HG02885 (cell line): ENCODE results near the gene STX17.

Source experiments
- ATAC-seq: cut with Tn5 transposase; IDR thresholded peaks from one replicate; pipeline ENCODE4 v1.9.1; 2021; ENCODE audit warnings: mild to moderate bottlenecking; ENCODE audit not compliant: unreplicated experiment, poor library complexity

STX17 gene

GRCh38 chr9:99903393-99903792 is 3.1 kb upstream of the STX17 start:
- ATAC-seq, result no peak

- no peak for ATAC-seq
These were observed 536 bp upstream of the STX17 start for GRCh38 chr9:99905833-99906402.

GRCh38 chr9:99907208-99907532 is 716 bp downstream of the STX17 start:
- no peak for ATAC-seq

DNA sequence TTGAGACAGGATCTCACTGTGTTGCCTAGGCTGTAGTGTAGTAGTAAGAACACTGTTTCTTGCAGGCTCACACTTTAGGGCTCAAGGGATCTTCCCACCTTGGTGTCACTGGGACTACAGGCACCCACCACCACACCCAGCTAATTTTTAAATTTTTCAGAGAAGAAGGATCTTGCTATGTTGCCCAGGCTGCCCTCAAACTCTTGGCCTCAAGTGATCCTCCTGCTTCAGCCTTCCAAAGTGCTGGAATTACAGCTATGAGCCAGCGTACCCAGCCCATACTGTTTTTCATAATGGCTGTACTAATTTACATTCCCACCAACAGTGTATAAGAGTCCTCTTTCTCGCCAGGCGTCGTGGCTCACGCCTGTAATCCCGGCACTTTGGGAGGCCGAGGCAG is 5.1 kb downstream of the STX17 start:
- no peak for ATAC-seq

GRCh38 chr9:99916650-99917049 is 10.2 kb downstream of the STX17 start:
- no peak for ATAC-seq

DNA sequence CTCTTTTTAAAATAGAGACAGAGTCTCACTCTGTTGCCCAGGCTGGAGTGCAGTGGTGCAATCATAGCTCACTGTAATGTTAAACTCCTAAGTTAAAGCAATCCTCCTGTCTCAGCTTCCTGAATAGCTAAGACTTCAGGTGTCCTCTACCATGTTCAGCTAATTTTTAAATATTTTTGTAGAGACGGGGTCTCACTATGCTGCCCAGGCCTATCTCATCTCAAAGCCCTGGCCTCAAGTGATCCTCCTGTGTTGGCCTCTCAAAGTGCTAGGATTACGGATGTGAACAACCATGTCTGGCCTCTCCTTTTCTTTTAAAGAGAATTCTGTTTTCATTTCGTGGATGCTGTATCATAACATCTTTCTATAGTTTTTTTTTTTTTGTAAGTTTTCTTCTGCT is 11.7 kb downstream of the STX17 start:
- ATAC-seq, result no peak

GRCh38 chr9:99919930-99920329 is 13.5 kb downstream of the STX17 start:
- no peak for ATAC-seq

GRCh38 chr9:99921875-99922710 is 15.6 kb downstream of the STX17 start:
- ATAC-seq, result no peak

DNA sequence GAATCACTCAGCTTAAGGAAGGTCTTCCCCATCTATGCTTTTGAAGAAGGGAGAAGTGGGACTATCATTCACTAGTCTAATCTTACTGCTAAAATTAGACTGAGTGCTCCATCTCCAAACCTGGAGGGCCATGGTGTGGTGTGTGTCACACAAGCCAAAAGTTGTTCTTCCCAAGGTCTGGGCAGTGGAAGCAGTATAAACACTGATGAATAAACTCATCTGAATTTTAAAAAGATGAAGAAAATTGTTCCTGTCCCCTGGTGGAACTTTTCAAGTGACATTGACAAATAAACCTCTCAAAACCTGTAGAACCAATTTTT is 16.2 kb downstream of the STX17 start:
- ATAC-seq, result no peak

DNA sequence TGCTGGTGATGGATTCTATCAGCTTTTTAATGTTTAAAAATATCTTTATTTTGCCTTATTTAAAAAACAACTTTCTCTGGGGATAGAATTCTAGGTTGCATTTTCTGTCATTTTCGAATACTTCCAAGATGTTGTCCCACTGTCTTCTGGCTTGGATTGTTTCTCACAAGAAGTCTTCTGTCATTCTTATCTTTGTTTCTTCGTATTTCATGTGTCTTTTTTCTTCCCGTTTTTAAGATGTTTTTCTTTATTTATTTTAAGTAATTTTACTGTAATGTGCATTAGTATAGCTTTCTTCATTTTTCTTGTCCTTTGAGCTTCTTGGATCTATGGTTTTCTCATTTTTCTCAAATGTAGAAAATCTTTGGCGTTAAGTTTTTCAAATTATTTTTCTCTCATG is 19.1 kb downstream of the STX17 start:
- no peak for ATAC-seq

GRCh38 chr9:99929652-99930051 is 23.2 kb downstream of the STX17 start:
- no peak for ATAC-seq

GRCh38 chr9:99931155-99931840 is 24.8 kb downstream of the STX17 start:
- ATAC-seq, result no peak

GRCh38 chr9:99936947-99937587 is 30.6 kb downstream of the STX17 start:
- no peak for ATAC-seq

DNA sequence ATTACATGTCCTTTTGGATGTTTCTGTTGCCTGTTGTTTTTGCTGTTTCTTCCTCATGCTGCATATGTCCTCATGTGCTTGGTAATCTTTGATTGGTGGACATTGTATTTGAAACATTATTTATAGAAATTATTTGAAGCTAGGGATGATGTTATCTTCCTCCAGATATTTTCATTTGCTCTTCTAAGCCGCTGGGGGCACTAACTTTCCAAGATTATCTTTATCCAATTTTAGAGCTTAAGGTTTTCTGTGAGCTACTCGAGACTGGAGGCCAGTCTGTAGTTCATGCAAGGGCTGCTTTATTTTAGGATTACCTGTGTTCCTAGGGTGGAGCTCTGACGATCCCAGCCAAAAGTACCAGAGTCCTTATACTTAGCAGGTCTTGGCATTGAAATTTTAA is 40.9 kb downstream of the STX17 start:
- ATAC-seq, result no peak

DNA sequence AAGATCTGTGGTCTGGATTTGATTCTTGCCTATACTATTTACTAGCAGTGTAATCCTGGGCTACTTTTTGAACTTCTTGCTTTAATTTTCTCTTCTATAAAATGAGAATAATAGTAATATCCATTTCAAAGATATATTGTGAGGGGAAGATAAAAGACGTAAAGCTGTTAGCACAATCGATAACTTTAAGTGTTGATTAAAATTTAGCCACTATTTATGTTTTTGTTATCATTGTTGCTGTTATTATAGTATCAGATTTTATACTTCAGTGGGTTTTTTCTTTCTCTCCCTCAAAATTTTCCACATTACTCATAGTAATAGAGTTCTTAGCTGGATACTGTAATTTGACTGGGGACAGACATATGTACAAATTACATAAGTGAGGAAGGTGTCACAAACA is 42.0 kb downstream of the STX17 start:
- no peak for ATAC-seq

DNA sequence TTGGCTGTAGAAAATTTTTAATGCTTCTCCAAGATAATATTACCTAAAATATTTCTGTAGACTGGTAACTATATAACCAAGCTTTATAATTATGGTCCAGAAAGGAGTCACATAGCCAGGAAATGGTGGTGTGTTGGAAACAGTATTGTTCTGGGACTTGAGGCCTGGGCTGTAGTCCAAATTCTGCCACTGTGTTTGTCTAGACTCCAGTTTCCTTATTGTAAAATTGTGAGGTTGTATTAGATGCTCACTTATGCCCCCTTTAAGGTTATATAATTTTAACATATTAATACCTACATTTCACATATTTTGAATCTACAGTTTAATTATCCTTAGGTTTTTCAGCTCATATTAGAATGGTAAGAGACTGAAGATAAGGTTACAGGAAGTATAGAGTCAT is 42.4 kb downstream of the STX17 start:
- ATAC-seq, result no peak

DNA sequence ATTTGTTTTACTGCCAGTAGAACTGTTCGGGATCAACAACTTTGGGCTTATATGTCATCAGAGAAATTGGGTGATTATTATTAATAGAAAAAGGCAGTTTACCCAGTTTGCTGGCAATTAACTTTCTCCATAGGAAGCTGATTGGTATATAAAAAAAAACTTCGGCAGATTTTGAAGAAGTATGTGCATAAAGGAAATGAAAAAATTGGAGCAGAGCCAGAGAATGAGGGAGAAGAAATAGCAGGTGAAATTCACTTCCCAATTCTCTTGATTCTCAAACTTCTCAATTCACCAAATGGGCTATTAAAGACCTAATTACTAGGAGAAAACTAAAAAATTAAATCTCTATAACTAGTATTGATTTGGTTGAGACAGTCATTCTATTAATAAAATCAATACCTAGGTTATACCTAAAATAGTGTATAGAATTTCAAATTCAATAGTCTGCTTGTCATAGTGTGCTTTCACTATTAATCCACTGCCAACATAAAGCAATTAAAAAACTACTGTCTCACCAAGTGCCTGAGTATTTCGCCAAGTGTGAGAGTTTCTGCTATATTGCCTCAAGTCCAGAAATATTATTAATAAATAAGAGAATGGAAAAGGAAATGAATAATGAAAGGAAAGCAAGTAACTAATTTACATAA is 47.5 kb downstream of the STX17 start:
- no peak for ATAC-seq

DNA sequence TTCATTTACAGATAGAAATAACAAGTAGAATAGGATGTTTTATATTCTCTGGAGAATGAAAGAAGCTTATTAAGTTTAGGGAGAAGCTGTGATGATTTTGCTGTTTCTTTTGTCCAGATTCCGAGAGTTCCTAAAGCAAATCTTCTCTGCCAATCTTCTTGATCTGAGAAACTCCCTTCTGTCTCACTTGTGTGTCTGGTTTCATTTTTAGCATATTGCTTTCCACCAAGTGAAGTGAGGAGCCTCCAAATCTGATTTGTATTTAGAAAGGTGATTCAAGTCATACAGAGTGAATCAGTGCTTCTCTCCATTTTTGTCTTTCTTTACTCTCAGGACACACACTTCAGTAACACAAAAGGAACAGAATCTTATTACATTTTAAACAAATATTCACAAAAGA is 48.4 kb downstream of the STX17 start:
- no peak for ATAC-seq

DNA sequence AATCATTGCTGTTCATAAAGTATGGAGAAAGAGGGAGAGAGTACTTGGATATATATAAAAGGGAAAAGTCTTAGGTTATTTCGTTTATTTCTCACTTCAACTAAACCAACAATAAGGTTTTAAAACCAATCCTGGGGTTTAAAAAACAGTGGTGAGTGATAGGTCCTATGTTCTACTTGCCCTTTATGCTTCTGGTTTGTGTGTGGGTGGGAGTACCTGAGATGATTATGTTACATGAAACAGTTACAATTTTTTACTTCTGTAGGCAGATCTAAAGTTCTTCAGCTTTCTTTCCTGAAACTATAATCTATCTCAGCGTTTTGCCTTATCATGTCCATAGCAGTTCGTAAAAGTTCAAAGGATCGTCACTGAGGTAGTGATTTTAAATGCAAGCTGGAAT is 49.2 kb downstream of the STX17 start:
- no peak for ATAC-seq

DNA sequence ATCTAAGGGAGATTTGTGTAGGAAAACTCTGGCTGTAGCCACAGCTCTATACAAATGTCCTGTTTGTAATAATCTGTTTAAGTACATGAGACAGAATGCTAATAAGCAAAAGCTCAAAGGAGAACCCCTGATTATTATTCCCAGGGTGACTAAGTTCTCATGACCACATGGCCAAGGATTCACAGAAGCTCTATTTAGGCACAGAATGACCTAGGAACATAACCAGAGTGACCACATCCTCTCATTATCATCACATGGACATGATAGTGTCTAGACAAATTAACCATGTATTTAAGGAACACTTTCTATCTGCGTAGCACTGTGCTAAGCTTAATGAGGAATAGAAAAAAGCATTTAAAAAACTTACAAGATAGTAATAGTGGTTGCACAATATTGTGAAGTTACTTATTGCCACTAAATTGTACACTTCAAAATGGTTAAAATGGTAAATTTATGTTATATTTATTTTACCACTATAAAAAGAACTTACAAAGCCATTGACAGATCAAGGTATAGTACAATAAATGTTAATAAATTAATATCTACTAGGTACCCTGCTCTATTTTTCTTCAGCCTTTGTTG is 56.3 kb downstream of the STX17 start:
- ATAC-seq, result no peak

- no peak for ATAC-seq
These were observed 57.9 kb downstream of the STX17 start for GRCh38 chr9:99964336-99964735.
